ENCODE results near the gene DLEU7. TPM values are rescaled to one million over a fixed set of nuclear protein-coding genes. Genes with fewer than 3 reads are reported as not detected.

DLEU7 gene
- total RNA-seq, 1 experiment from 2014 or later = not detected

DNA sequence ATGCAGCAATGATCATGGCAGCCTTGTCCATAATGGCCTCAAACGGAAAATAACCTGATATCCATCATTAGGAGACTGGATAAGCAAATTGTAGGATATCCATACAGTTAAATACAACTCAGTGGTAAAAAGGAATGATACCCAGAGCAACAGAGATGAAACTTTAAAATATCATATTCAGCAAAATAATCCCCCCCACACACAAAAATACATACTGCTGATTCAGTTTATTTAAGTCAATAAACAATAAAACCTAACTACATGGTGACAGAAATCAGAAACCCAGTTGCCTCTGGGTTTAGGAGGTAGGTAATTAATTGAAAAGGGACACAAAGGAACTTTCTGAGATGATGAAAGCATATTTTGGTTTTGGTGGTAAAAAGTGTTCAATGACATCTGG lies 27.9 kb upstream of the DLEU7 start:
- DNase-seq (ENCODE audit: unreplicated experiment) = no peak
- no peak for TF ChIP-seq CTCF (IDR thresholded peaks at IDR 0.05; ENCODE audit: unreplicated experiment)
- Mint-ChIP-seq H3K27me3 (ENCODE audit: insufficient read depth, unreplicated experiment) (peaks cover 15% of the 10 kb centered on the region), H3K4me1 (ENCODE audit: insufficient read depth, unreplicated experiment) (no peaks in the 10 kb centered on the region), H3K9me3 (ENCODE audit: unreplicated experiment) (no peaks in the 10 kb centered on the region), H3K36me3 (ENCODE audit: insufficient read depth, unreplicated experiment) (no peaks in the 10 kb centered on the region), H3K4me3 (ENCODE audit: unreplicated experiment) (no peak overlapping the region), H3K27ac (ENCODE audit: low read depth, unreplicated experiment) (no peak overlapping the region)
- CTCF ChIA-PET = no interaction called here
- POLR2A ChIA-PET = no interaction called here
- intact Hi-C loops (cut with micrococcal nuclease) = no loop called here
- no TSS peak for BruUV-seq (replicated peaks)

DNA sequence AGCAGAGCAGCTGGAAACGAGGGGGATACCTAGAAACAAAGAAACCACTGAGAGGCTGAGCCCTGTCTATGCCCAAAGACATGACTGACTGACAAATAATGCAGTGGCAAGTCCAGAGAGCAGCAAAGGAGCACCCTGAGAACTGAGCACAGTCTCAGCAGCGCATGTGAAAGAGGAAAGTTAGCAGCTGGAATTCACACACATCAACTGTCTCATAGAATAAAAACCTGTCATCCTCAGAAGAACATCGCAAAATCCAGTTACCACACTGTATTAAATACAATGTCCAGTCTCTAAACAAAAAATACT lies 24.1 kb upstream of the DLEU7 start:
- H3K9me3 Mint-ChIP-seq (ENCODE audit: unreplicated experiment) = no peaks in the 10 kb centered on the region
- ChIA-PET CTCF (no interaction called here), POLR2A (no interaction called here)

GRCh38 chr13:50866817-50867636 lies 23.5 kb upstream of the DLEU7 start:
- CTCF ChIA-PET = no interaction called here

More for the DNA sequence above, 24.1 kb upstream of the DLEU7 start:
- H3K36me3 Mint-ChIP-seq (ENCODE audit: insufficient read depth, unreplicated experiment) = no peaks in the 10 kb centered on the region
- no peaks in the 10 kb centered on the region for H3K4me1 Mint-ChIP-seq (ENCODE audit: insufficient read depth, unreplicated experiment)
- no peak for TF ChIP-seq CTCF (IDR thresholded peaks at IDR 0.05; ENCODE audit: unreplicated experiment)
- BruUV-seq (replicated peaks) = no TSS peak
- H3K27ac Mint-ChIP-seq (ENCODE audit: low read depth, unreplicated experiment) = no peak overlapping the region
- H3K27me3 Mint-ChIP-seq (ENCODE audit: insufficient read depth, unreplicated experiment) = peaks cover 15% of the 10 kb centered on the region
- H3K4me3 Mint-ChIP-seq (ENCODE audit: unreplicated experiment) = no peak overlapping the region
- intact Hi-C loops (cut with micrococcal nuclease) = no loop called here
- no peak for DNase-seq (ENCODE audit: unreplicated experiment)

DNA sequence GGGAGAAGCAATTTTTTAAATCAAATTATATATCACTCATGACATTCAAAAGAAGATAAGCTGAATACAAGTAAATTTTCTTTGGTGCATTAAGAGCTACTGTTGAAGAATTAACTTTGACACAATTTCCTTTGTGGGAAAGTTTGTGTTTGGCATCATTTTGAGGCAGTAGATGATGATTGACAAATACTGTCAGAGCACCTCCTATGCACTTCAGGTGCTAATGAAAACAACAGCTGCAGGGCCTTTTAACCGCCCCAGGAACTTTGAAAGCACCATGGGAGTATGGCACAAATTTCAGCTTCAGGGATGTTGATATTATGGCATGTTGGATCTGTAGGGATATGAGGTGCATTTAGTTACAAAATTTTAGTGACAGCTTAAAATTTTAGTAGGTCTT lies 21.0 kb upstream of the DLEU7 start:
- BruUV-seq (replicated peaks) = no TSS peak

More at GRCh38 chr13:50866817-50867636, 23.5 kb upstream of the DLEU7 start:
- BruUV-seq (replicated peaks) = no TSS peak
- Mint-ChIP-seq H3K4me3 (ENCODE audit: unreplicated experiment) (no peak overlapping the region), H3K27me3 (ENCODE audit: insufficient read depth, unreplicated experiment) (peaks cover 15% of the 10 kb centered on the region), H3K27ac (ENCODE audit: low read depth, unreplicated experiment) (no peak overlapping the region), H3K36me3 (ENCODE audit: insufficient read depth, unreplicated experiment) (no peaks in the 10 kb centered on the region), H3K9me3 (ENCODE audit: unreplicated experiment) (no peaks in the 10 kb centered on the region), H3K4me1 (ENCODE audit: insufficient read depth, unreplicated experiment) (no peaks in the 10 kb centered on the region)
- peak; percentile 0 for DNase-seq (ENCODE audit: unreplicated experiment)
- POLR2A ChIA-PET = no interaction called here
- no peak for TF ChIP-seq CTCF (IDR thresholded peaks at IDR 0.05; ENCODE audit: unreplicated experiment)
- intact Hi-C loops (cut with micrococcal nuclease) = no loop called here

More for the DNA sequence above, 21.0 kb upstream of the DLEU7 start:
- ChIA-PET POLR2A (interaction anchor here (0.6 to 0.7 kb wide), 2 partner anchors 178 to 882 kb away, joined by 3 to 4 read pairs; no protein-coding TSS in a partner anchor), CTCF (interaction anchor here (0.5 to 1.2 kb wide), 5 partner anchors 11 to 242 kb away, joined by 3 to 4 read pairs (median 3); no protein-coding TSS in a partner anchor)
- Mint-ChIP-seq H3K4me1 (ENCODE audit: insufficient read depth, unreplicated experiment) (no peaks in the 10 kb centered on the region), H3K4me3 (ENCODE audit: unreplicated experiment) (no peak overlapping the region), H3K9me3 (ENCODE audit: unreplicated experiment) (no peaks in the 10 kb centered on the region), H3K27me3 (ENCODE audit: insufficient read depth, unreplicated experiment) (peaks cover 15% of the 10 kb centered on the region), H3K27ac (ENCODE audit: low read depth, unreplicated experiment) (no peak overlapping the region), H3K36me3 (ENCODE audit: insufficient read depth, unreplicated experiment) (no peaks in the 10 kb centered on the region)
- intact Hi-C loops (cut with micrococcal nuclease) = no loop called here
- DNase-seq (ENCODE audit: unreplicated experiment) = no peak
- TF ChIP-seq CTCF (IDR thresholded peaks at IDR 0.05; ENCODE audit: unreplicated experiment) = no peak
